GF-D8 (cell line): Measurements from ENCODE around the gene CNPY4.

Source experiments
- DNase-seq: peaks from one replicate; lab custom pipeline; 2025; lab: John Stamatoyannopoulos, UW

The CNPY4 gene

DNA sequence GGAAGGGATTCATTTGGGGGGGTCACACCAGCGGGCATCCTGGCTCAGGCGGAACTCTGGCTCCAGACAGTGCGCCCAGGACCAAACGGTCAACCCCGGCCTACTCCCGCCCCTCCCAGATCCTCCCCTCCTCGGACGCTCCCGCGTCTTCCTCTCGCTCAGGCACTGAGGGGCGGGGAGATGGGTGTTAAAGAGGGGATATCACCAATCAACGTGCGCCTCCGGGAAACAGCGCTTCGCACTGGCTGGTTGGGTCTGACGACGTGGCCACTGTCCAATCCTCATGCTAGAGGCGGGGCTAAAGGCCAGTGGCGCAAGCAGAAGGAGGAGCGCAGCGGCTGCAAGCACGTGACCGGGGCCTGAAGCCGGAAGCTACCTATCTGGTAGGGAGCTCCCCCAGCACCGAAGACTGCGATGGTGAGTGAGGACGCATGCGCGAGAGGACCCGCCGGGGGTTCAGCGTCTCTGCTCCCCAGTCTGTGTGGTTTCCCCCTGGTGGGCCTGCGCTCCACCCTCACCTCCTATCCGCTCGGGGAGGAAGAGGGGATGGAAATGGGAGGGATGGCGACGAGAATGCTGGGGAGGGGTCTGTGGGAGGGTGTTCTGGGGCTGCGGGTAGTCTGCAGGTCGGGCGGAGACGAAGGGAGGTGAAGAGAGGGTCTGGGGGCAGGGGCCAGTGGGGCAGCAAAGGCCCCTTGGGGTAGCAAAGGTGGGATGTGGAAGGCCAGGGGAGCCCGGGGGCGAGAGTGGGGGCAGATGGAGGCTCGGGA is 29.3 kb downstream of the CNPY4 start, which contains the start of gene LAMTOR4:
Gene LAMTOR4 (plus strand): TSS at position 360 of the 770 bp plus-strand sequence. CDS start 55 bp downstream, at position 415.
- peak; percentile 99 for DNase-seq

DNA sequence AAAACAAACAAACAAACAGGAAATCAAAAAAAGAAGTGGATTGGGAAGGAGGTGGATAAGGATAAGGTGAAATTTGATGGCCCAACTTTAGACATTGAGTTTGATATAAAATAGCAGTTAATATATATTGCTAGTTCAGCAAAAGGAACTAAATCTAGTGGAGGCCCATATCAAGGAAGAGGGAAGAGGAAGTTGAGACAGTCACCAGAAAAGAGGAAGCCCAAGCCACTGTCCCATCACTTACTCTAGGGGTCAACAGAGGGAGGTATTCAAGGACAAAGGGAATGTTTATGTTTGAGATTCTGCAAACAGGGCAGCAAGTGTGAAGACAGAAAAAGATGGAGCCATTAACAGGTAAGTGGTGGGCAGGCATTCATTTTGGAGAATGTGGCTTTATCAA is 33.0 kb downstream of the CNPY4 start:
- peak; percentile 85 for DNase-seq

DNA sequence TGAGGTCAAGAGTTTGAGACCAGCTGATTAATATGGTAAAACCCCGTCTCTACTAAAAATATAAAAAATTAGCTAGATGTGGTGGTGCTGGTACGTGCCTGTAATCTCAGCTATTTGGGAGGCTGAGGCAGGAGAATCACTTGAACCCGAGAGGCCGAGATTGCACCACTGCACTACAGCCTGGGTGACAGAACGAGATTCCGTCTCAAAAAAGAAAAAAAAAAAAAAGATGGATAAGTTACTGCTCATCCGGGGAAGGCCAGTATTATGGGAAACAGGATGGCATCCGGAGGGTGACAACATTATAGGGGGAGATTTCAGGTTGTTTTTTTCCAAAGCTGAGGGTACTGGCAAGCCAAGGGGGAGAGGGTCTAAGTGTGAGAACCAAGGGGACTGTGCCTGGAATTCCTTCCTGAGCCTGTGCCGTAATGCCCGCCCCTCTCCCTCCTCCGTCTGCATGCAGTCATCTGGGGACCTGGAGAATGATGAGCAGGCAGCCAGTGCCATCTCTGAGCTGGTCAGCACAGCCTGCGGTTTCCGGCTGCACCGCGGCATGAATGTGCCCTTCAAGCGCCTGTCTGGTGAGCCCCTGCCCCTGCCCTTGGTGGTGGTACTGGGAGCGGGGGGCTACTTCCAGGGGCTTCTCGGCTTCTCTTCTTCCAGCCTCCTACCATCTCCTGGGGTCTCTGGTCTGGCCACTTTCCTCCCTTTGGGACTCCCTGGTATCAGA is 33.7 kb downstream of the CNPY4 start:
- DNase-seq: no peak

DNA sequence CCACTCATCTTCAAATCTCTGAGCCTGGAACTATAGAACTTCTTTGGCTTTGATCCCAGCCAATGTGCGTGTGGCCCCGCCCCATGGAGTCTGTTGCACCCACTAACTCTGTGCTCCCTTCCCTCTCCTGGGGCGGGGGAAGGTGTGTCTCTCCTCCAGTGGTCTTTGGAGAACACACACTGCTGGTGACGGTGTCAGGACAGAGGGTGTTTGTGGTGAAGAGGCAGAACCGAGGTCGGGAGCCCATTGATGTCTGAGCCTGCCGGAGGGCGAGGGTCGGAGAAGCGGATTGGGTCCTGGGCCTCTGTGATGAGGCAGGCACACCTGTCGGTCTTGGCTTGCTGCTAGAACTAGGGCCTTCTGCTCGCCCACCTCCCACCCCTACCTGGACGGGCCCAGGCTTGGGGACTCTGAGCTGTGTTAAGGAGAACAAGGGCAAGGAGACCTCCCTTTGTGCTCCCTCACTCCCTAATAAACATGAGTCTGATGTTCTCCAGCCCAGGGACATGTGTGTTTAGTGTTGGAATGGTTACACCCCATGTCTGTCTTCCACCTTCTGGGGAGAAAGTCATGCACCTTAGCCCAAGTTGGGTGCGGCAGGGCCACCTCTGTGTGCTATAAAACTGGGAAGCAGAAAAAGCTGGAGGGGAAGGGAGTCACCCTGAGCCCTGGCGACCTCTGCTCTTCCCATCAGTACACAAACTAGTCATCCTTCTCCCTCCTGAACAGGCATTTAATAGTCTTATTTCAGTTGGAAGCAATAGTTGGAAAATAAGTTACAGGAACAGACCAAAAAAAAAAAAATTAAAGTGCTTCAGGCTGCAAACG is 34.5 kb downstream of the CNPY4 start:
- DNase-seq: no peak

DNA sequence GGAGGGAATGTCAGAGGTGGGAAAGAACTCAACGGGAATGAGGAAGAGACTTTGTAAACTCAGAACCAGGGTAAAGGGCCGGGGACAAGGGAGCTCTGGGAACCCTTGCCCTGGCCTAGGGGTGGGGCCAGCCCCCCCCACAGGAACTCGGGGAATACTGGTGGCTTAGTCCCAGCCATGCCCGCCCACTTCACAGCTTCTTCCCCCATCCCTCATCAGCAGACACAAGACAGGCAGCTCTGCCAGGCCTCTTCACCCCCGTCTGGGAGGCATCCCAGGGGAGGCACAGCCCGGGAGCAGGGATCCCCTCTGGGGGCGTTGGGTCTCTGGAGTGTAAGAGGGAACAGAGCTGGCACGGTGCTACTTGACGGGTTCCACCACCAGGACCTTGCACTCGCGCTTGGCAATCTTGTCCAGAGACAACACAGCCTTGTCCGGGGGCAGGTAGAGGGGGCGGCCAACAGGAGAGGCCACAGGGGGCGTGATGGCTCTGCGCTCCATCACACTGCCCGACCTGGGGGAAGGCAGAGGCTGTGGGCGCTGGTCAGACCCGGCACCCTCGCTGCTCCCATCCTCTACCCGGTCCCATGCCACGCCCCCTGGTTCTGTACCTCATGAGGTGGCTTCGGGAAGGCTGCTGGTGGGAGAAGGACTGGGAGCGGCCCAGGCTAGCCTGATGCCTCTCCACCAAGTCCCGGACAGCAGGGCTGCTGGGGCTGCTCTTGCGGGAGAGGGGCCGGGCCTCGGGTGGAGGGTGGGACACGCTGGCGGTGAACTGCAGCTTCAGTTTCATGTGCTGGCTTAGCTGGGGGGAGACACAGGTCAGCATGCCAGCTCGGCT is 35.4 kb downstream of the CNPY4 start:
- no peak for DNase-seq

DNA sequence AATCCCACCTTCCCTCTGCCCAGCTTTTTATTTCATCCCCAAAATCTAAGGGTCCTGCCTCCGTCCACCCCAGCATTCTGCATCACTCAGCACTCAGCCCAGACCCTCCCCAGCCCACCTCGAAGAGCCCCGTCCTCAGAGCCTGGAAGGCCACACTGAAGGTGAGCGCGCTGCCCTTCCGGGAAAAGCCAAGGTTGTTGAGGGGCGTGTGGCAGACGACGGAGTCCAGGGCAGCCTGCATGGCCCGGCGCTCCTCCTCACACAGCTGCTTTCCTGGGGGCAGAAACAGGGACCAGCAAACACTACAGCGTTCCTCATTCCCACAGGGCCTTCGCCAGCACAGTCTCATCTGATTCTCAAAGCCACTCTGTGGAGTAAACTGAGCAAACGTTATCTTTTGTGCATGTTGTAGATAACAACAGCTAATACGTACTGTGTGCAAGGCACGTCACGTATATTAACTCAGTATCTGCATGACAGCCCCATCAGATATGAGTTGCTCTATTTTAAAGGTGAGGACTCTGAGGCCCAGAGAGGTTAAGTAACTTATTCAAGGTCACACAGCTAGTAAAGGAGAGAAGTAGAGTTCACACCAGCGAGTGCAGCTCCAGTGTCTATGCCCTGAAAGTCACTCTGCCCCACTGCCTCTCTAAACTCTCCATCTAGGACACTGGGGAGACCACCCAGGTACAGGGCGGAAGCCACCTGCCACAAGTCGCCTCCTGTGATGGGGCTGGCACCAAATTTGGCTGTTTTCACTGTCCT is 36.3 kb downstream of the CNPY4 start:
- DNase-seq: no peak

DNA sequence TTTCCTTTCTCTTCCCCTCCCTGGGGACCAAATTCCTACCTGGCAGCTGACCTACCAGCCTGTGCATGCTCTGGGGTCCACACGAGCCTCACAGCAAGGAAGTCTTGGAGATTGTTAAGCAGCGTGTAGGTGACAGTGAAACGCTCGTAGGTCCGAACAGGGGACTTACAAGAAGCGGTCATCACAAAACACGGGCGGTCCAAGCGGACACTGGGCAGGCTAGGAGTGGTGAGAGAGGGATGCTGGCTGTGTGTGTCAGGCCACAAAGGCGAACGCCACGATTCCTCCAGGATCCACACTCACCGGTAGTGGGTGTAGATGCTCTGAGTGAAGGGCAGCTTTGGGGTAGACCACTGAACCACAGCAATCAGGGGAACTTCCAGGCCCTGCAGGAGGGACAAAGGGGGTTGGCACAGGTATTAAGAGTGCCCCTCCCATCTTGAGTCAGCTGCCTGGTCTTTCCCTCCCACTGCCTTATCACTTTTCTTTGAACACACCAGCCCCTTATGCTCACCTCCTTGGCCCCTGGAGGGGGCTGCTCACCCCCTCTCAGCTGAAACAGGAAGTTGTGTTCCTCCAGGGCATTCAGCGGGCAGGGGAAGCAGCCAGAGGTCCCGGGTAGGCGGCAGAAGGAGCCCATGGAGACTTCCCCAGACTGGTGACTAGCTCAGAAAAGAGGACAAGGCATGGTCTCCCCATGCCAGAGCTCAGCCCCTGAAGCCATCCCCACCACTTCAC is 37.1 kb downstream of the CNPY4 start:
- DNase-seq: peak; percentile 37

DNA sequence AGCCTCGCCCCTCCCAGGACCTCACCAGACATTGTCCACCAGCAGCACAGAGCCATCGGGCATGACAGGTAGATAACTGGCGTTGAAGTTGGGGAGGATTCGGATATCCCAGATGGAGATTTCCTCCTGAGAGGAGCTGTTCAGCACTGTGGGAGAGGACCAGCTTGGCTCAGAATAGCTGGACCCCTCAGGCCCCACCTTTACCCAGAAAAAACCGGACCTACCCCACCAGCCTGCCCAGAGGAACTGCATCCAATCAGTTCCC is 37.6 kb downstream of the CNPY4 start:
- DNase-seq: no peak

DNA sequence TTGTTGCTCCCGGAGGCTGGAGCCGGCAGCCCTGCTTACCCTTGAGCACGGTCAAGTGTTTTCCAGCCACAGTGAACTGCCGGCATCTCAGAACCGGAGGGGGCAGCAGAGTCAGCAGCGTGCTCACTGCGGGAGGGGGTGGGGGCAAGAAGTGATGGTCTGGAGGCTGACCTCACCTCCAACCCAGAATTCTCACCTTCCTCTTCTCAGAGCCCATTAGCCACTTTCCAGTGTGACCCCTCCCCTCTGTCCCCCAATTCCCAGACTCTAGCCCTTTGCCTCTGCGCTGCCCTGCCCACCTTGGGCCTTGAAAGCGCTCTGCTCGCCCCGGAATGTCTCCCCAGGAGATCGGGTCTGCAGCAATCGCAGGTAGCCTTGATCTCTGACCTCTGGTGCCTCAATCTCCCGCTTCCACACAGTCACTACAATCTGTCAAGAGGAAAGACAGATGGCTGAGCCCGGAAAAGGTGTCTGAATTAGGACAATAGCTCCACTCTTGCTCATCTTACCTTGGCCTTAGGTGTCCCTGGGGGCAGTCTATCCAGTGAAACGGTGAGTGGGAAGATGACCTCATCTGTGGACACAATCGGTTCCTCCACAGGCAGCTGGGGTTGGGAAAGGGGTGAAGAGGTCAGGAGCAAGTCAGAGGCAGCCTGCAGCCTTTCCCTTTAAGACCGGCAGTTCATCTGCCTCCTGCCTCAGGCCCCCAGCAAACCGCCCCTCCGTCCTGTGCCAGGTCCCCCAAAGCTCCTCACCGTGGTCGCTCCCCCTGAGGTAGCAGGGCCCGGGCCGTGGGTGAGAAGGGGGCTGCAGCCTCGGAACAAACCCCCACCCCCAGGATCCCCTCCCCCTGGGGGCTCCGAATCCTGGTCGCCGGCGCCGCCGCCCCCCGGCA is 38.1 kb downstream of the CNPY4 start:
- no peak for DNase-seq

DNA sequence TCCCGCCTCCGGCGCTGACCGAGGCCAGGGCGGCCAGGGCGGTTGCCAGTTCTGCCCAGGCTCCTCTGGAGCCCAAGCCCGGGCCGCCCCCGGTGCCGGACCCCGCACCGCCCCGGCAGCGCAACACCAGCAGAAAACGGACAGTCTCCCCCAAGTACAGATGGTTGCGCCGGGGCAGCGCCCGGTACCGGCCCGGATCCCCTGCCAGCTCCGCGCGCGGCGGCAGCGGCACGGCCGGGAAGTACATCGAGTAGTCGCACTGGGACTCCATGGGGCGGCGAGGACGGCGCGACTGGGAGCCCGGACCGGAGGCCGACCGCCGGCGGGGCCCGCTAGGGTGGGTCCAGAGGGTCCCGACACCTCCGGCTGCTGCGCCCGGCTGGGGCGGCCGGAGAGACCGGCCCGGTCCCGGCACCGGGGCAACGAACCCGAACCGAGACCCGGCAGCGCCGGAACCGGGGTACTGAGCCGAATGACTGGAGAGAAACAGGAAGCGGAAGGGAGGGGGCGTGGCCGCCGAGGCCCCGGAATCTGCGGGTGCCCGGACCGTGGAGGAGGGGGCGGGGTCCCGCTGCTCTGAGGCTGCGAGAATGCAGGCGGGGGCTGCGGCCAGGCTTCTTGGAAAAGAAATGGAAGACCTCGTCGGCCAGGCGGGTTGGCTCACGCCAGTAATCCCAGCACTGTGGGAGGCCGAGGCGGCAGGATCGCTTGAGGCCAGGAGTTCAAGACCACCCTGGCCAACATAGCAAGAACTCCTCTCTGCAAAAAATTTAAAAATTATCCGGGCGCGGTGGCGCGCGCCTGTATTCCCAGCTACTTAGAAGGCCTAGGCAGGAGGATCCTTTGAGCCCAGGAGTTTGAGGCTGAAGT is 39.0 kb downstream of the CNPY4 start, which contains the start of gene TRAPPC14:
Gene TRAPPC14 (minus strand): TSS at position 495 of the 870 bp plus-strand sequence. CDS start 224 bp downstream, at position 271.
- DNase-seq: peak; percentile 91

DNA sequence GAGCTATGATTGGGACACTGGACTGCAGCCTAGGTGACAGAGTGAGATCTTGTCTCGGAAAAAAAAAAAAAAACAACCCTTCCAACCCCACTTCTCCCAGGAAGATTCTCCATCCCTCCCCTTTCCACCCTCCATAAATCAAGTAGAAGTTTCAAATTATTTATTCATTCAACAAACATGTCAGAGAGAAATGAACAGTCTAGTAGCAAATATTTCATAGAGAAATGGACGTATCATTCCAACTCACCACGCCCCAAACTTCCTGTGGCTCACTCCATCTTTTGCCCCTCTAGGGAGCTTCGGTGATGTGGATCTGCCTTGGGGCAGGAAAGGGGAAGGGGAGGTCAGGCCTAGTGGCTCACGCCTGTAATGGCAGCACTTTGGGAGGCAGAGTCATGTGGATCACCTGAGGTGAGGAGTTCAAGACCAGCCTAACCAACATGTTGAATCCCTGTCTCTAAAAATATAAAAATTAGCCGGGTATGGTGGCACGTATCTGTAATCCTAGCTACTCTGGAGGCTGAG is 39.7 kb downstream of the CNPY4 start:
- no peak for DNase-seq

DNA sequence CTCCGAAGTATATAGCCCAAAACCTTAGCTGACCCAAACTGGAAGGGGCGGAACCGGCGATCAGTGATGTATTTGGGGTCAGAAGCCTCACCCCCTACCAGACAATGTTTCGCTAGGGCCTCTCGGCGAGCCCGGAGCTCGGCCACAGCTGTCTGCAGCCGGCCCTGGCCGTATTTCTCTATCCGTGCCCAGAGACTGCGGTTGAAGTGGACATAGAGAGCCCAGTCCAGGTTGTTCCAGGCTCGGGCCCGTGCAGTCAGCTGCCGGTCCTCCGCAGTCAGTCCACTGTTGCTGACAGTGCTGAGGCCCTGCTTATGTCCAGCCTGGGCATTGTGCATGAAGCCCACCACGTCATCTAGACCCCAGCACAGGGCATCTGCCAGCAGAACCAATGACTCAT is 40.6 kb downstream of the CNPY4 start:
- no peak for DNase-seq

DNA sequence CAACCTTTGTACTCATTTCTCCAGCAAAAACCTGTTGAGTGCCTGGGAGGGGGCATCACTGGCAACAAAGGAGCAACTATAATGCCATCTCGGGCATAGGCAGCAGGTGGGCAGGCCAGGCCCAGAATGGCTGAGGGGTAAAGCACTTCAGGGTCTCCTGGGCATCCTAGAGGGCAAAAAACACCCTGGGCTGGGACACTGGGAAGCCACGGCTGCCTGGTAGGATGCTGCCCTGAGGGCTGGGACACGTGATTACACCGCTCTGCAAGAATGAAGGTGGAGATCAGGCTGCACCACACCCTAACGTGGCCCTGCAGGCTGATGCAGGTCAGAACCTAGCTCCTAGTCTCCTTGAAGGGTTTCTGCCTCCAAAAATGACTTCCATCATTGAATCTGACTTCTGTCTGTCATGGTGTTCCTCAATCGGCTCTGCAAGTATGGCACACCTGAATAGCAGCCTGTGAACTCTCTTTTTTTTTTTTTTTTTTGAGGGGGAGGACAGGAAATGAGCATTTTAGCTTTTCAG is 43.6 kb downstream of the CNPY4 start:
- no peak for DNase-seq

DNA sequence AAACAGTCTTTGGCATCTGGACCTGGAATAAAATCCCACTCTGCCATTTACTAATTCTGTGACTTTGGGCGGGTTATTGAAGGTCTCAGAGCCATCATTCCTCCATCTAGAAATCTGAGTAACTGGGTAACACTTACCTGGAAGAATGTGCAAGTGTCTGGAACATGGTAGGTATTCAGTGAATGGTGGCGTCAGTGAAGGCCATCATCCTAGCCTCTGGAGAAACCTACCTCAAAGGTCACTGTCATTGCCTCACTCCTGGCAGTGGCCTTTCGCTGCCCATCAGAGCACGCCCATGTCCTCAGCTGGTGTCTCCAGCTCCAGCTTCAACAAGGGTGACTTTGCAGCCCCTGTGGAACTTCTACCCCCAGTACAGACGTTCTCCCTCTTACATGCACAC is 44.4 kb downstream of the CNPY4 start:
- no peak for DNase-seq

DNA sequence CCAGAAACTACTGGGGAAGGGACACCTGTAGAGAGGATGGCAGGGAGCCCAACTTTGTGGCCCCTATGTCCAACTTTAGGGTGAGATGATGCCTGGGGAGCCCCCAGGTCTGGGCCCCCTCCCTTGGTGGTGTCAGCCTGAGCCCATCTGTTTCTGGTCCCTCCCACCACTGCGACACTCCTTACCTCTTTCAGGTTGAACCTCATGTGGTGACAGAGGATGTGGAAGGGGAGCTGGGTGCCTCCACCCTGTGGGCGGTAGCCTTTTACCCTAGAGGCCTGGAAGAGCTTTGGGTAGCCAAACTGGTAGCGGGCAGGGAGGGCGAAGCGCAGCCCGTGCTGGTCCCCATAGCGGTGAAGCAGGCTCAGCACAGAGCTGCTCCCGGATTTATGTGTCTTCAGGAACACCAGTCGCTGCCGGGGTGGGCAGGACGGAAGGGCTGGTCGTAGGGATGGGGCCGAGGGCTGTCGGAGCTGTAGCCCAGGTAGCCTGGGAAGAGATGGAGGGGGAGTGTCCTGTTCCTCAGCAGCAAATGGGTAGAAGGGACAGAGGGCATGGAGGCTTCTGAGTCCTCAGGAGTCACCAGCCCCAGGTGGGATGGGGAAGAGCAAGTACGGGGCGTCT is 47.0 kb downstream of the CNPY4 start:
- no peak for DNase-seq

DNA sequence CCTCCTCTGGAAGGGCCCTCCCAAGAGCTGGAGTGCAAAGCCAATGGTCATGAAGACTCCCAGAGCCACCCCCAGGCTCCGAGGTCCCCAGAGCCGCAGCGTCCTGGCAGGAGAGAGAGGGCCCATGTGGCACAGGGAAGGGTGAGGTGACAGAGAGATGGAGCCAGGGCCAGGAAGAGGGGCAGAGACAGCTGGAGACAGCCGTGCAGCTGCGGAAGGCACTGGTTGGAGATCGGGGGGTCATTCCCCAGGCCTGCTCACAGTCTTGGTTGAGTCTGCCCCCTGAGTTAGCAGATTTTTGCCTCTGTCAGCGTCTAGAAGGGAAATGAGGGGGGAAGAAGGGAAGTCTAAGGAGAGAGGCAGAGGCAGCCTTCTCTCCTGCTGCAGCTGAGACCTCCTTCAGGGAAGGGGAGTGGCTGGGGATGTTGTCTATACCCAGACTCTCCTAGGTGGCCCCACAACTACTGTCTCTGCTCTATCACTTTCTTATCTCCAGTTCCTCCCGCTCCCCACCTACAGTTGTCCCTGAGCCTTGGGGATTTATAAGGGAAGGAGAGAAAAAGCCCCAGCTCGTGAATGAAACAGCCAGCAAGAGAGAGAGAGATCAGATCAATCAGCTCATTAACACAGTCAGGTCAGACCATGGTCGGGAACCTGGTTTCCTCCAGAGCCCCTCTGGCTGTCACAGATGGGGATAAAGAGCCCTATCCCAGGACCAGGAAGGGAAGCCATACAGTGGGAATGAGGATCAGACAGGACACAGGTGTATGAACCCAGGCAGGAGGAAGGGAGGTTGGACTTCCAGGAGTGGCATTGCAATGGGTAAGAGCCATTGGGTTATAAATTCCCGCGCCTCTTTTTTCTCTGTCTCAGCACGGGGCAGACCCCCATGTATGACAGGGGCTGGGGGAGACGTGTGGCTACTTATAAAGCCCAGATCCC is 47.8 kb downstream of the CNPY4 start:
- DNase-seq: no peak
